Dedifferentiated amniotic fluid mesenchymal stem cell (primary cell): ENCODE results near the gene RBP5.

Experiments used
- DNase-seq: peaks from one replicate; pipeline ENCODE4 v3.0.0-alpha.2; 2016; ENCODE audit errors: extremely low spot score

The RBP5 gene

GRCh38 chr12:7145671-7146070 lies 17.0 kb upstream of the RBP5 start:
- DNase-seq, result no peak

- peak; percentile 63 for DNase-seq
Observed at GRCh38 chr12:7144414-7145120, 15.9 kb upstream of the RBP5 start.

- DNase-seq, result no peak
Observed at GRCh38 chr12:7143564-7143963, 14.9 kb upstream of the RBP5 start.

GRCh38 chr12:7142809-7143465 lies 14.2 kb upstream of the RBP5 start:
- no peak for DNase-seq

- no peak for DNase-seq
Observed at GRCh38 chr12:7142056-7142644, 13.5 kb upstream of the RBP5 start.

- DNase-seq, result no peak
Observed at GRCh38 chr12:7141351-7142005, 12.8 kb upstream of the RBP5 start.

- DNase-seq, result no peak
Observed at GRCh38 chr12:7139200-7139599, 10.5 kb upstream of the RBP5 start.

GRCh38 chr12:7137908-7138307 lies 9.2 kb upstream of the RBP5 start:
- no peak for DNase-seq

GRCh38 chr12:7136676-7137075 lies 8.0 kb upstream of the RBP5 start:
- no peak for DNase-seq

GRCh38 chr12:7136071-7136470 lies 7.4 kb upstream of the RBP5 start:
- DNase-seq, result no peak

- DNase-seq, result no peak
Observed at GRCh38 chr12:7134396-7135166, 5.9 kb upstream of the RBP5 start.

- DNase-seq, result no peak
Observed at GRCh38 chr12:7131502-7131866, 2.8 kb upstream of the RBP5 start.

GRCh38 chr12:7130701-7131501 lies 2.2 kb upstream of the RBP5 start:
- peak; percentile 21 for DNase-seq

GRCh38 chr12:7129872-7130691 lies 1.4 kb upstream of the RBP5 start, which contains the start of gene CLSTN3:
CLSTN3 (plus strand) TSS chr12:7130371; CDS start chr12:7130649, 278 bp downstream.
- DNase-seq, result peak; percentile 44

- DNase-seq, result no peak
Observed at GRCh38 chr12:7129287-7129871, 690 bp upstream of the RBP5 start.

- DNase-seq, result no peak
Observed at GRCh38 chr12:7127916-7128626, 618 bp downstream of the RBP5 start.

GRCh38 chr12:7125632-7126227 lies 3.0 kb downstream of the RBP5 start:
- DNase-seq, result no peak

GRCh38 chr12:7123806-7124522 lies 4.7 kb downstream of the RBP5 start:
- DNase-seq, result no peak
